GM12891 (cell line): ENCODE results near the gene ADORA2A.

ENCODE experiments used
- POLR2A ChIP-seq: IDR thresholded peaks from 2 replicates; pipeline ENCODE4 v1.6.1; 2011; ENCODE audit warnings: low read depth, low read length, control low read depth
- POLR2AphosphoS5 ChIP-seq: IDR thresholded peaks from 2 replicates; pipeline ENCODE4 v1.6.1; 2011; ENCODE audit warnings: low read depth, low read length, control low read depth
- TAF1 ChIP-seq: IDR thresholded peaks from 2 replicates; pipeline ENCODE4 v1.6.1; 2011; ENCODE audit warnings: low read depth, low read length, control low read depth

DNA sequence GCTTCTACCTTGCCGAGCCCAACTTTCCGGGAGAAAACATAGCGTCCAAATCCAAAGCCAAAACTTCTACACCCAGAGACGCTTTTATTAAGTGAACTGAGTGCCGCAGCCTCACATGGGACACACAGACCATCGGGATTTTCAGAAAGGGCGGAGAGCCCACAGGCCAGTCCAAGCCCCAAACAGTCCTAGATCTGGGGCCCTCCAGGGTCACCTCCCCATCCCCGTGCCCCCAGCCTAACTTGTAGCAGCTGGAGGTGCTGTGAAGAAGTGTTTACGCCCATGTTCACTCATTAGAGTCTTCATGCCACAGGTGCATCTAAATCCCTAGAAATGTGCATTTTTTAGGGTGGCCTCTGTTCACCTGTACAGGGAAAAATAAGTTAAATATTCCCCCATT, 14.1 kb upstream of the ADORA2A start:
- TF ChIP-seq POLR2A (no peak), POLR2AphosphoS5 (no peak), TAF1 (no peak)
